Fibroblast of mammary gland (primary cell): ENCODE data around the gene CTIF.

ENCODE experiments used
- DNase-seq: peaks from one replicate; pipeline ENCODE4 v3.0.0-alpha.2; 2010; ENCODE audit warnings: low read depth
- H3K4me3 ChIP-seq: 2 replicates; pipeline ENCODE4 v1.5.1; 2011; ENCODE audit warnings: low read depth, mild to moderate bottlenecking, low read length, moderate library complexity; ENCODE audit not compliant: control insufficient read depth
- CTCF ChIP-seq: conservative IDR thresholded peaks from 2 replicates; pipeline ENCODE4 v1.5.1; 2011; ENCODE audit warnings: low read depth, low read length, inconsistent platforms; ENCODE audit not compliant: control insufficient read depth, insufficient read depth

Gene CTIF

DNA sequence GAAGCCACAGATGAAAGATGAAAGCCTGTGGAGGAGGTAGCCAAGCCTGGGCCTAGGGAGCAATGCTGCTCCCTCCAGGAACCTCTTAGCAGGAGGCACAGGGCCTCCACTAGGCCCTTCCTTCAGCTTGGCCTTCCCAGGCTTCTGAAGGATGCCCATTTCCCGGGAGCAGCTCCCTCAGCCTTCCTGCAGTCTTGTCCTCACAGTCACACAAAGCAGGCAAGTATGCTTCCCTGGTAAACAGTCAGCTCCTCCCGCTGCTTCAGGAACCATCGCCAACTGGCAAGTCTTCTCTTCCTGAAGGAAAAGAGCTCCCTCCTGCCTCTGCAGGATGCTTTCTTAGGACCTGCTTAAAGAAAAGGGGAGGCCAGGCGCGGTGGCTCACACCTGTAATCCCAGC, 358.7 kb downstream of the CTIF start:
- H3K4me3 ChIP-seq = no peak overlapping the region
- DNase-seq = peak; percentile 30
- TF ChIP-seq CTCF = no peak

DNA sequence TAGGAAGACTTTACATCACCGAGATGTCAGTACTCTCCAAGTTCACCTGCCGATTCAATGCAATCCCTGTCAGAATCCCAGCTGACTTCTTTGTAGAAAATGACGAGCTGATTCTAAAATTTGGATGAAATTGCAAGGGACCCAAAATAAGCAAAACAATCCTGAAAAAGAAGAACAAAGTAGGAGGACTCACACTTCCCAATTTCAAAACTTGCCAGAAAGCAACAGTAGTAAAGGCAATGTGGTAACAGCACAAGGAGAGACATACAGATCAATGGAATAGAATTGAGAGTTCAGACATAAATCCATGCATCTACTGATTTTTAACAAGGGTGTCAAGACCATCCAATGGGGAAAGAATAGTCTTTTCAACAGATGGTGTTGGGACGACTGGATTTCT, 359.7 kb downstream of the CTIF start:
- DNase-seq = no peak
- no peak for TF ChIP-seq CTCF
- no peak overlapping the region for H3K4me3 ChIP-seq

GRCh38 chr18:48899558-48900174, 360.8 kb downstream of the CTIF start:
- TF ChIP-seq CTCF = no peak
- H3K4me3 ChIP-seq = no peak overlapping the region
- no peak for DNase-seq

DNA sequence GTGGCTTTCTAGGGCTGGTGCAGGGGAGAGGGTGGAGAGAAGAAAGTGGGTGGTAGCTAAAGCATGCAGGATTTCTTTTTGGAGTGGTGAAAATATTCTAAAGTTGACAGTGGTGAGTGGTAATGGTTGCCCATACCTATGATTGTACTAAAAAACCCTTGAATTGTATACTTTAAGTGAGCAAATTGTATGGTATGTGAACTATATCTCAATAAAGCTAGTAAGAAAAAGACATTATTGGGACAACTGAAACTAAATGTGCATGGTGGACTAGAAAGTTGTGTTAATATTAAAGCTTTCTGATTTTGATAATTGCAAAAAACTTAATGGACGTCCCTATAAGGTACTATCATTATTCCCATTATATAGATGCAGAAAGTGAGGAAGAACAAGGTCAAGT, 361.6 kb downstream of the CTIF start:
- TF ChIP-seq CTCF = no peak
- no peak for DNase-seq
- H3K4me3 ChIP-seq = no peak overlapping the region

- no peak overlapping the region for H3K4me3 ChIP-seq
- TF ChIP-seq CTCF = no peak
- no peak for DNase-seq
Observed at GRCh38 chr18:48901145-48902022, 362.6 kb downstream of the CTIF start.

DNA sequence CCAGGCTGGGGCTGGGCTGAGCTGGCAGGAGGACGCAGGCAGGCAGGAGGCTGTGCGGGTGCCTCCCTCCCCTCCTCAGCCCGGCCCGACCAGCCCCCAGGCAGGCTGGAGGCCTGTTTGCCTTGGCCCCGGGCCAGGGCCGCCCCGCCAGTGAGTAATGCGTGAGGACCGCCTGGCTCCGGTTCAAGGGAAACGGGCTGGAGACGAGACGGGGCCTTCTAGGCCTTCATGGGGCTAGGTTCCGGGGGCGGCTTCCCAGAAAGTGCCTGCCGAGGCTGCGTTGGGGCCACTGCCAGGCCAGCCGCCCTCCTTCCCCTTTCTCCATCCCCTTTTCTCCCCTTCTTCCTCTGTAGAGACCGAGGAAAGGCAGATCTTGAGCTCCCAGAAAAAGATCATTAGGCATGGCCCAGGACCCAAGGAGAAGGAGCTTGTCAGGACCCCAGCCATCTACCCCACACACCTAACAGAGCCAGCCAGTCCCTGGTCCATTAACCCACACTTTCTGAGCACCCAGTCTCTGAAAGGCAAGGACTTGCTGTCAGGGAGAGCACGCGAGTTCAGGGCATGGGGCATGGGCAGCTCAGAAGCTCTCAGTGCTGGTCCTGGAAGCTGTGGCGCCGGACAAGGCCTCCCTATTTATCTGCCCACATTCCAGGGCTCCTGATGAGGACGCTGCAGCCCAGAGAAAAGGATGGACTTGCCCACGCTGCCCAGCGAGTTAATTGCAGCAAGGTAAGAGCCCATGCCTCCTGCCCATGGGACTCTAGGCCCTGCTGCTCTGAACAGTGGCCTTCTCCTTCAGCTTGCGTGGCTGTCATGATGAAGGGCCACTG, 363.4 kb downstream of the CTIF start:
- DNase-seq = peak; percentile 84
- H3K4me3 ChIP-seq = no peak overlapping the region
- TF ChIP-seq CTCF = no peak
